Activated CD4-positive, alpha-beta T cell treated with anti-CD3 and anti-CD28 coated beads, Interleukin-2, amount 50 U/mL, for 48 hours (primary cell): ENCODE measurements around the gene F8.
A peak's percentile ranks its signal among the peaks of the same experiment; 100 is the strongest.

ENCODE experiments used
- DNase-seq, 2 experiments: peaks; one replicate each; pipeline ENCODE4 v3.0.0-alpha.2; 2020

F8 gene

GRCh38 chrX:154809939-154810665, 212.4 kb downstream of the F8 start:
- DNase-seq = no peak

DNA sequence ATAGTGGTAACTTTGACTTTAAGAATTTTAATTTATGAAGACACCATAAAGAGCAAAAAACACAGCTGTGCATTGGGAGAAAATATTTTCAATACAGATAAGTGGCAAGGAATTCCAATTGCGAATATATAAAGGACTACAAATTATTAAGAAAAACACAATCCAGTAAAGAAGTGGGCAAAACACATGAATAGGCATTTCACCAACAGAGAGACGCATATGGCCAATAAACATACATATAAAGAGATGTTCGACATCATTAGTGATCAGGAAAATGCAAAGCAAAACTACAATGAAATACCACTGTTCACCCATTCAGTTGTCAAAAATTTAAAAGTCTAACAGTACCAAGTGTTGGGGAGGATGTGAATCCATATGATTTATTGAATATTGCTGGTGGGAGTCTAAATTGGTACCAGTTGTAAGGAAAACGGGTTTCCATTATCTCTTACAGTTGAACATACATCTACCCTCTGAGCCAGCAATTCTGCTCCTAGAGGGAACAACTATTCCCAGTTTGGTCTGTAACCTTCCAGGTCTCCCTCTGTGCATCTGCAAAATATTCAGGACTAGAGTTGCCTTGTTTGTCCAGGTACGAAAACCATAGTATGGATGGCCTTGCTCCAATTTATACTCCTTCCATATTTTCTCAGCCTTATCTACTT, 215.6 kb downstream of the F8 start:
- no peak for DNase-seq

GRCh38 chrX:154805696-154806091, 216.8 kb downstream of the F8 start:
- DNase-seq = no peak

DNA sequence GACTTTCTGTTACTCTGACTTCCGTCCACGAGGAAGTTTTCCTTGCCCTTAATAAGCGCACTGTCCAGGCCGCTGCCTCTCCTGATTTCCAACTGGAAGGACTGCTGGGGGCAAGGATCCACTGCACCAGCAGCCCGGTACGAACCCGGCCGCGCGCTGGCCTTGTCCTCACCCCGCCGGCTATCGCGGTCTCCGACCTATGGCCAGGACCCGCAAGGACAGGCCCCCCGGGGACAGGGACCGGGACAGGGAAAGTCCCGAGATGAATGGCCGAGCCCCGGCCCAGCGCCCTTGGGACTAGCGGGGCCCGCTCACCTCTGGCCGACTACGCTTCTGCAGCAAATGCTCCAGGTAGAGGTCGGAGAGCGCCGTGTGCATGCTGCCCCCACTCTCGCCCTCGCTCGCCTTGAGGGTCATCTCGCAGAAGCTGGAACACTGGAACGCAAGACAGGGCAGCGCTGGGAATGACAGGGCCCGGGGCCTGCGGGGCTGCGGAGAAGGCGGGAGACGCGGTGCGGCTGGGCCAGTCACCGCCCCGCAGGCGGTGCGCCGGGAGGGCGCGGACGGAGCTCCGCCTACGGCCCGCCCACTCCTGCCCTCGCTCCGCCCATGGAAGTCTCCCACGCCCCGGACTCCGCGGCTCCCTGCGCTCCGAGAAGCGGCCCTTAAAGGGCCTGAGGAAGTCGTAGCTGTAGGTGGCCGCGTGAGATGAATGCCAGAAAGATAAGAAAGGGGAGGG, 217.4 kb downstream of the F8 start, which contains the start of gene MPP1:
Gene MPP1, minus strand, starts transcription at position 529 of the 739 bp plus-strand sequence. Its CDS starts 112 bp downstream, at position 417.
- DNase-seq = peak; percentile 71 to 76

DNA sequence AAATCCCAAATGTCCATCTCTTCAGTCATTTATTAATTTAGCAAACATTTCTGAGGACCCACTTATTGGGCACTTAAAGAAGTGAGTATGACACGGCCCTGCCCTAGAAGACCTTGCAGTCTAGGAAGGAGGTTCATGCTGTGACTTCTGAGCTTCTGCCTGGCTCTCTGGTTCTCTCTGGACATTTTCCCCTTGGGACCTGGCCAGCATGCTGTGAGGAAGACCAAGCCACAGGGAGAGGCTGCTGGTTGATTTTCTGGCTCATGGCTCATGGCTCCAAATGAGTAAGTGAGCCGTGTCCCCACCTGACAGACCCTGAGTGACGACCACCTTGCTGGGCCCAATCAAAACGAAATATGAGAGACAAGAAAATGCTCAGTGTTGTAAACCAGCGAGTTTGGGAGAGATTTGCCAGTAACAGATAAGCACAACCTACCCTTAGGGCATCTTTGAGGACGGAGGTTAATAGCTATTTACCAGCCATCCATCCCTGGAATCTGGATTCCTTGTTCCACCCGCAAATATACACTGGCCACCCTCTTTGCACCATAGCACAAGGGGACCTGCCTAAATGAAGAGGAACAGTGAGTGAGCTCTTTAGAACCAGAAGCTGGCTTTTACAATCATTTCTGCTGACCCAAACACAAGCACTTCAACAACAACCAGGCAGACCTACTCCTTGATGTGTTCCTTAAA, 218.1 kb downstream of the F8 start:
- DNase-seq = no peak

GRCh38 chrX:154802947-154803346, 219.6 kb downstream of the F8 start:
- DNase-seq = no peak

DNA sequence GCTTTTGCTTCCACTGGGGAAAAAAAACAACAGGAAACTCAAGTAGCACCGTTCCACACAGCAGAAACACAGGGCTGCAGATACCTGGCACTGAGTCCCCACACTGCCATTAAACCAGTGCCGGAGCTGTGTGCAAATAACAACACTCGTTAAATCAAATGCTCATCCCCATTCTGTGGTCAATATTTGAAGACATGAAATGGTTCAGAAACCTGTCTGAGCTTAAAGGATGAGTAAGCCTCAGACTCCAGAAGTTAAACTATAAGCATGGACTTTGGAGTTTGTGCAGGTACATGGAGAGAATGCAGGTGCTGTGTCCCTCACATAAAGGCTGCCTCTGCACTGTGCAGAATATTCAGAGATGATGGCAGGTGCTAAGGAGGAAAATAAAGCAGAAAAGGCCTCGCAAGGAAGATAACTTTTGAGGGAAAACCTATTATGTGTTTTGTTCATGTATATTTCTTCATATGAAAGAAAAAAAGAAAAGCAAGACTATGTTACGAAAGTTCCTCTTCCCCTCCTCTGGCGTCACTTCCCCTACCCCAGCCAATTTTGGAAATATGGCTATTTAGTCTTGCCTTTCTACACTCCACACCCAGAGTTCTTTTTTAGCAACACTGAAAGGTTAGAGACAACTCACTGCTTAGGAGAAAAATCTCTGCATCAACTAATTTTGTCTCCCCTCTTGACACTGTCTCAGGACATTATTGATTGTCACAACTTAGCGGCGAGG, 221.9 kb downstream of the F8 start:
- DNase-seq = no peak

- DNase-seq = no peak
These were observed 222.8 kb downstream of the F8 start for GRCh38 chrX:154799556-154800348.

GRCh38 chrX:154797006-154797405, 225.5 kb downstream of the F8 start:
- no peak for DNase-seq

DNA sequence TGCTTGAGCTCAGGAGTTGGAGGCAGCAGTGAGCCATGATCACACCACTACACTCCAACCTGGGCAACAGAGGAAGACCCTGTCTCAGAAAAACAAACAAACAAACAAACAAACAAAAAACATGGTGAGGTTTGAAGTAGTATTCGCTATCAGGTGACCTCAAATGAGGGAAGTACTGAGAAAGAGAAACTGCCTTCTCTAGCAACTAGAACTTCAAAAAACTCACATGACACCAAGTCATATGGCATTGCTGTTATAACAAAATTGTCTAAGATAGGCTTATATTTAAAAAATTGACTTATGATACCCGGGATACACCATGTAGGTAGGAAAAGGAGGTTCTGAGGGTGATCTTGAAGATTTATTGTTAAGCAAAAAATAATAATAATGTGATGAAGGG, 227.5 kb downstream of the F8 start:
- DNase-seq = no peak

GRCh38 chrX:154793084-154793795, 229.3 kb downstream of the F8 start:
- DNase-seq = no peak

GRCh38 chrX:154791939-154792338, 230.6 kb downstream of the F8 start:
- DNase-seq = no peak

GRCh38 chrX:154791467-154791866, 231.1 kb downstream of the F8 start:
- no peak for DNase-seq
